ENCODE results near the gene KCNQ1OT1.

- TF ChIP-seq, protein P1, sequence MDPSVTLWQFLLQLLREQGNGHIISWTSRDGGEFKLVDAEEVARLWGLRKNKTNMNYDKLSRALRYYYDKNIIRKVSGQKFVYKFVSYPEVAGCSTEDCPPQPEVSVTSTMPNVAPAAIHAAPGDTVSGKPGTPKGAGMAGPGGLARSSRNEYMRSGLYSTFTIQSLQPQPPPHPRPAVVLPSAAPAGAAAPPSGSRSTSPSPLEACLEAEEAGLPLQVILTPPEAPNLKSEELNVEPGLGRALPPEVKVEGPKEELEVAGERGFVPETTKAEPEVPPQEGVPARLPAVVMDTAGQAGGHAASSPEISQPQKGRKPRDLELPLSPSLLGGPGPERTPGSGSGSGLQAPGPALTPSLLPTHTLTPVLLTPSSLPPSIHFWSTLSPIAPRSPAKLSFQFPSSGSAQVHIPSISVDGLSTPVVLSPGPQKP (IDR thresholded peaks at IDR 0.05; ENCODE audit: borderline replicate concordance, low read depth, low read length) = no peak
- TF ChIP-seq POLR2A (IDR thresholded peaks at IDR 0.05; ENCODE audit: low read depth, low read length) = no peak
- no peak for TF ChIP-seq CTCF (conservative IDR thresholded peaks at IDR 0.05; ENCODE audit: low read depth, low read length)
- no peak for TF ChIP-seq RAD21 (IDR thresholded peaks at IDR 0.05; ENCODE audit: low read length)
Observed at GRCh38 chr11:2746401-2747247, 46.8 kb upstream of the KCNQ1OT1 start.
